ENCODE measurements around the gene CSNK1E. TPM values are rescaled to one million over a fixed set of nuclear protein-coding genes. Genes with fewer than 3 reads are reported as not detected.
"Not testable (repeated sequence)": the region's sequence is repeated elsewhere in the genome, so short reads cannot be mapped to it uniquely, and the experiment has no call there.

The CSNK1E gene
- total and polyA plus RNA-seq, 2 donors: 33.9 to 81.3 TPM

DNA sequence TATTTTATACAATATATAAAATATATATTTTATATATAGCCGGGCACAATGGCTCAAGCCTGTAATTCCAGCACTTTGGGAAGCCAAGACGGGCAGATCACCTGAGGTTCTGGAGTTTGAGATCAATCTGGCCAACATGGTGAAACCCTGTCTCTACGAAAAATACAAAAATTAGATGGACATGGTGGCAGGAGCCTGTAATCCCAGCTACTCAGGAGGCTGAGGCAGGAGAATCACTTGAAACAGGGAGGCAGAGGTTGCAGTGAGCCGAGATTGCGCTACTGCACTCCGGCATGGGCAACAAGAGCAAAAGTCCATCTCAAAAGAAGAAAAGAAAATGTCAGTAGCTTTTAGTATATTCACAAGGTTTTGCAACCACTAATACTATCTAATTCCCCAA is 22.7 kb upstream of the CSNK1E start:
- H3K4me3 ChIP-seq (ENCODE audit: low read length in 2 of 2); DNase-seq (ENCODE audit: low read depth in 6 of 9, low spot score in 9 of 9); H3K27ac ChIP-seq (ENCODE audit: low read depth in 1 of 2, low read length in 1 of 2); H3K9me3 ChIP-seq (ENCODE audit: control insufficient read depth in 2 of 2, insufficient read depth in 1 of 2, low read length in 1 of 2); H3K36me3 ChIP-seq (ENCODE audit: control insufficient read depth in 2 of 2, insufficient read depth in 2 of 2, low read length in 1 of 2): not testable (repeated sequence)
- Histone ChIP-seq H3K27me3 (ENCODE audit: control insufficient read depth in 2 of 2, insufficient read depth in 1 of 2, low read length in 1 of 2) (peaks cover 13 to 22% of the 10 kb centered on the region in 2 donors), H3K4me1 (ENCODE audit: control insufficient read depth in 2 of 2, insufficient read depth in 2 of 2, low read length in 2 of 2) (peaks cover 2 to 13% of the 10 kb centered on the region in 2 donors)
- 96% methylated on average over 6 of the region's 6 CpGs for WGBS

DNA sequence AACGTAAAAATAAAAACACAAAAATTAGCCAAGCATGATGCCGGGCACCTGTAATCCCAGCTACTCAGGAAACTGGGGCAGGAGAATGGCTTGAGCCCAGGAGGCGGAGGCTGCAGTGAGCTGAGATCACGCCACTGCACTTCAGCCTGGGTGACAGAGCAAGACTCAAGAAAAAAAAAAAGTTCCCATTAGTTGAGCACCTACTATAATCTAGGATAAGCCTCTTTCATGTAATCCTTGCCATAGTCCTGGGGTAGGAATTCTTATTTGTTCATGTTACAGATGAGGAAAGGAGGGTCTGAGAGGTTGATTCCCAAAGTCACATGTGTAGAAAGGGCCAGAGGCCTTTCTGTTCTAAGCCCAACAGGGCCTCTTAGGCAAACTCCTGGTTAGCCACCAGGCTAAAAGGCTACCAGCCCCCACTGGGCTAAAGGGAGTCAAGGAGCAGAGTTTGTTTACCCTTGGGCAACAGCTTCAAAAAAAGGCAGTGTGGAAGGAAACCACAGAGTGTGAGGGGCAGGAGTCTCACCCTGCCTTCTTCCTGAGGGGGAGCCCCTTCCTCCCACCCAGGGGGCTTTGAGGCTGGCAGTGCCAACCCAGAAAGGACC is 21.6 kb upstream of the CSNK1E start:
- no peaks in the 10 kb centered on the region for H3K9me3 ChIP-seq (ENCODE audit: control insufficient read depth in 2 of 2, insufficient read depth in 1 of 2, low read length in 1 of 2)
- no peak overlapping the region for H3K27ac ChIP-seq (ENCODE audit: low read depth in 1 of 2, low read length in 1 of 2)
- H3K4me1 ChIP-seq (ENCODE audit: control insufficient read depth in 2 of 2, insufficient read depth in 2 of 2, low read length in 2 of 2): peaks cover 2 to 13% of the 10 kb centered on the region in 2 donors
- 95% methylated on average over 4 of the region's 4 CpGs for WGBS
- H3K27me3 ChIP-seq (ENCODE audit: control insufficient read depth in 2 of 2, insufficient read depth in 1 of 2, low read length in 1 of 2): peaks cover 13 to 22% of the 10 kb centered on the region in 2 donors
- no peaks in the 10 kb centered on the region for H3K36me3 ChIP-seq (ENCODE audit: control insufficient read depth in 2 of 2, insufficient read depth in 2 of 2, low read length in 1 of 2)
- DNase-seq (ENCODE audit: low read depth in 6 of 9, low spot score in 9 of 9): no peak
- no peak overlapping the region for H3K4me3 ChIP-seq (ENCODE audit: low read length in 2 of 2)

DNA sequence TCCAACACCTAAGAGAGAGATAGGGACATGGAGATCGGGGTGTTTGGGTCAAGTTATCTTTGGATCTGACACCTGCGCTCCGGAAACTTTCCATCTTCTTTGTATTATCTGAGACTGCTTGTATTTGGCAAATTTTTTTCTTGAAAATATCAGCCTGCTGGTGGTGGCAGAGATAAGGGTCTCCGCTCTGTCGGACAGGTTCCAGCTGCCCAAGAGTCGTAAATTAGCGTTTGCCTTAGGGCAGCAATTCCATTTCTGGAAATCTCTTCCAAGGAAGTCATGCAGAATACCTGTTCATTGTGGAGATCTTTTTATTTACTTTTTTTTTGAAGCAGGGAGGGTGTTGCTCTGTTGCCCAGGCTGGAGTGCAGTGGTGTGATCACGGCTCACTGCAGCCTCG is 19.5 kb upstream of the CSNK1E start:
- WGBS: 61% methylated on average over 9 of the region's 9 CpGs

DNA sequence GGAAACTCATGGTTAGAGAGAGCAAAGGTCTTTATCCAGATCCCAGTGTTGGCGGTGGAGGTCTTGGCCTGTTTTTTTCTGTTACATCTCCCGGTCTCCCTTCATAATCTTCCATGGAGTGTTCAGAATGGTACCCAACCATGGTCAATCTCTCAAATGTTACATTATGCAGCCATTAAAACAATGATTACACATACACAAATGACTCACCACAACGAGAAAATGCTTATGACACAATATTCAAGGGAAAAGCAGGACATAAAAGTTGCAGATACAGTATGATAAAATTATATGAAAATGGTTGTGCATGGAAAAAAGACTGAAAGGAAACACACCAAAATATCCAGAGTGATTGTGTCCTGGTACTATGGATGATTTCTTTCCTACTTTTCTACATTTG is 17.8 kb upstream of the CSNK1E start:
- H3K27me3 ChIP-seq (ENCODE audit: control insufficient read depth in 2 of 2, insufficient read depth in 1 of 2, low read length in 1 of 2): peaks cover 13 to 22% of the 10 kb centered on the region in 2 donors
- H3K27ac ChIP-seq (ENCODE audit: low read depth in 1 of 2, low read length in 1 of 2): no peak overlapping the region
- peaks cover 2 to 13% of the 10 kb centered on the region in 2 donors for H3K4me1 ChIP-seq (ENCODE audit: control insufficient read depth in 2 of 2, insufficient read depth in 2 of 2, low read length in 2 of 2)
- 78% methylated on average over 3 of the region's 3 CpGs for WGBS
- H3K4me3 ChIP-seq (ENCODE audit: low read length in 2 of 2): no peak overlapping the region
- no peaks in the 10 kb centered on the region for H3K36me3 ChIP-seq (ENCODE audit: control insufficient read depth in 2 of 2, insufficient read depth in 2 of 2, low read length in 1 of 2)
- no peak for DNase-seq (ENCODE audit: low read depth in 6 of 9, low spot score in 9 of 9)
- no peaks in the 10 kb centered on the region for H3K9me3 ChIP-seq (ENCODE audit: control insufficient read depth in 2 of 2, insufficient read depth in 1 of 2, low read length in 1 of 2)

More for the DNA sequence above, 19.5 kb upstream of the CSNK1E start:
- Histone ChIP-seq H3K9me3 (ENCODE audit: control insufficient read depth in 2 of 2, insufficient read depth in 1 of 2, low read length in 1 of 2) (no peaks in the 10 kb centered on the region), H3K36me3 (ENCODE audit: control insufficient read depth in 2 of 2, insufficient read depth in 2 of 2, low read length in 1 of 2) (no peaks in the 10 kb centered on the region), H3K27ac (ENCODE audit: low read depth in 1 of 2, low read length in 1 of 2) (no peak overlapping the region), H3K4me3 (ENCODE audit: low read length in 2 of 2) (no peak overlapping the region), H3K27me3 (ENCODE audit: control insufficient read depth in 2 of 2, insufficient read depth in 1 of 2, low read length in 1 of 2) (peaks cover 13 to 22% of the 10 kb centered on the region in 2 donors), H3K4me1 (ENCODE audit: control insufficient read depth in 2 of 2, insufficient read depth in 2 of 2, low read length in 2 of 2) (peaks cover 2 to 13% of the 10 kb centered on the region in 2 donors)
- no peak for DNase-seq (ENCODE audit: low read depth in 6 of 9, low spot score in 9 of 9)

DNA sequence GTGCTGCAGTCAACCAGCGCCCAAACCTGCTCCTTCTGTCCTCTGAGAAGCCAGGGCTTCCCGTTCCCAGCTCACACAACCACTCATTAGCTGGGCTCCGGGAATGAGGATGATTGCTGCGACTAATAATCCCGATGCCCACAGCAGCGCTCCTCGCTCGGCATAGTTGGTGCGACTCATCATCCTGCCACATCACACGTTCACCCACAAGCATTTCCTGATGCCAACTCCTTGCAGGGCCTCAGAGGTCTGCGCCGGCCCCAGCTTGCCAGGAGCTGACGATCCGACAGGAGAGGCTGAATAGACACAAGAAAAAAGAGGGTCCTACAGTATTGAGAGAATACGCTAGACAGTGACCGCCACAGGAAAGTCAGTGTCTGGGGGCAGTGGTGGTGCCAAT is 10.6 kb upstream of the CSNK1E start:
- H3K27ac ChIP-seq (ENCODE audit: low read depth in 1 of 2, low read length in 1 of 2): no peak overlapping the region
- H3K27me3 ChIP-seq (ENCODE audit: control insufficient read depth in 2 of 2, insufficient read depth in 1 of 2, low read length in 1 of 2): peaks cover 0 to 2% of the 10 kb centered on the region in 2 donors
- H3K9me3 ChIP-seq (ENCODE audit: control insufficient read depth in 2 of 2, insufficient read depth in 1 of 2, low read length in 1 of 2): no peaks in the 10 kb centered on the region
- no peaks in the 10 kb centered on the region for H3K36me3 ChIP-seq (ENCODE audit: control insufficient read depth in 2 of 2, insufficient read depth in 2 of 2, low read length in 1 of 2)
- no peaks in the 10 kb centered on the region for H3K4me1 ChIP-seq (ENCODE audit: control insufficient read depth in 2 of 2, insufficient read depth in 2 of 2, low read length in 2 of 2)
- H3K4me3 ChIP-seq (ENCODE audit: low read length in 2 of 2): no peak overlapping the region
- no peak for DNase-seq (ENCODE audit: low read depth in 6 of 9, low spot score in 9 of 9)
- 78% methylated on average over 16 of the region's 16 CpGs for WGBS

DNA sequence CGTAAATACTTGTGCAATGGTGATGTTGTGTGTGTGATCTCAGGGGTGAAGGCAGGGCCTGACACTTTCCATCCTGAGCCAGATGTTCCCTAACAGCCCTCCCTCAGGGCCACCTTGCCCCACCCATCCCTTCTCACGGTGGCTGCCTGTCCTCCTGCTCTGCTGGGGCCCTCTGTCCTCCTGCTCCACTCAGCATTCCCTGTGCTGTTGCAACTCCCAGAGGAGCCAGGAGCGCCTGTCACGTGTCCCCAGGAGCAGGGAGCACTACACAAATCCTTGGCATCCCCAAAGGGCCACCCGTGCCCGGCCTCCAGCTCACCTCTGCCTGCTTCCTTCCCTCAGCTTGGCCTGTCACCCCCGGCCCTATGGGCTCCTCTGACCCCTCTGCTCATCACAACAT is 10.2 kb upstream of the CSNK1E start:
- DNase-seq (ENCODE audit: low read depth in 6 of 9, low spot score in 9 of 9): no peak
- Histone ChIP-seq H3K4me3 (ENCODE audit: low read length in 2 of 2) (no peak overlapping the region), H3K4me1 (ENCODE audit: control insufficient read depth in 2 of 2, insufficient read depth in 2 of 2, low read length in 2 of 2) (no peaks in the 10 kb centered on the region), H3K27me3 (ENCODE audit: control insufficient read depth in 2 of 2, insufficient read depth in 1 of 2, low read length in 1 of 2) (peaks cover 0 to 2% of the 10 kb centered on the region in 2 donors), H3K36me3 (ENCODE audit: control insufficient read depth in 2 of 2, insufficient read depth in 2 of 2, low read length in 1 of 2) (no peaks in the 10 kb centered on the region), H3K9me3 (ENCODE audit: control insufficient read depth in 2 of 2, insufficient read depth in 1 of 2, low read length in 1 of 2) (no peaks in the 10 kb centered on the region), H3K27ac (ENCODE audit: low read depth in 1 of 2, low read length in 1 of 2) (no peak overlapping the region)
- WGBS: 94% methylated on average over 7 of the region's 7 CpGs

DNA sequence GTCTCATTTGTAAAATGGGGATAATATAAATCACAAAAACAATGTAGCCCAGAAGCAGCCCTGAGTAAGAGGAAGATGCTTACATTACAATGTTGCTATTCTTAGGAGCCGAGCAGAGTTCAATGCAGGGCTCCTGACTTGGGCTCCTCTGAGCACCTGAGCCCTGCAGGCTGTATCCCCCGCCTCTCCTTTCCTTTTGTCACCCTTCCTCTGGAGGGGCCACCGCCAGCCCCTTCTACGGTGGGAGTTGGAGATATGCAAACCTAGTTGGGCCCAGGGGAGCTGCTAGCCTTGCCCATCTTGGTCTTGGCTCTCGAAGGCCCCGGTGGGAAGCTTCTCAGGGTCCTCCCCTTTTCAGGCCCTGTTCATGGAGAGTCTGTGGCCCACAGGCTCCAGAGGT is 8.4 kb upstream of the CSNK1E start:
- Histone ChIP-seq H3K4me3 (ENCODE audit: low read length in 2 of 2) (no peak overlapping the region), H3K4me1 (ENCODE audit: control insufficient read depth in 2 of 2, insufficient read depth in 2 of 2, low read length in 2 of 2) (no peaks in the 10 kb centered on the region), H3K27me3 (ENCODE audit: control insufficient read depth in 2 of 2, insufficient read depth in 1 of 2, low read length in 1 of 2) (peaks cover 0 to 2% of the 10 kb centered on the region in 2 donors), H3K9me3 (ENCODE audit: control insufficient read depth in 2 of 2, insufficient read depth in 1 of 2, low read length in 1 of 2) (no peaks in the 10 kb centered on the region), H3K27ac (ENCODE audit: low read depth in 1 of 2, low read length in 1 of 2) (no peak overlapping the region), H3K36me3 (ENCODE audit: control insufficient read depth in 2 of 2, insufficient read depth in 2 of 2, low read length in 1 of 2) (no peaks in the 10 kb centered on the region)
- no peak for DNase-seq (ENCODE audit: low read depth in 6 of 9, low spot score in 9 of 9)
- 97% methylated on average over 6 of the region's 6 CpGs for WGBS

DNA sequence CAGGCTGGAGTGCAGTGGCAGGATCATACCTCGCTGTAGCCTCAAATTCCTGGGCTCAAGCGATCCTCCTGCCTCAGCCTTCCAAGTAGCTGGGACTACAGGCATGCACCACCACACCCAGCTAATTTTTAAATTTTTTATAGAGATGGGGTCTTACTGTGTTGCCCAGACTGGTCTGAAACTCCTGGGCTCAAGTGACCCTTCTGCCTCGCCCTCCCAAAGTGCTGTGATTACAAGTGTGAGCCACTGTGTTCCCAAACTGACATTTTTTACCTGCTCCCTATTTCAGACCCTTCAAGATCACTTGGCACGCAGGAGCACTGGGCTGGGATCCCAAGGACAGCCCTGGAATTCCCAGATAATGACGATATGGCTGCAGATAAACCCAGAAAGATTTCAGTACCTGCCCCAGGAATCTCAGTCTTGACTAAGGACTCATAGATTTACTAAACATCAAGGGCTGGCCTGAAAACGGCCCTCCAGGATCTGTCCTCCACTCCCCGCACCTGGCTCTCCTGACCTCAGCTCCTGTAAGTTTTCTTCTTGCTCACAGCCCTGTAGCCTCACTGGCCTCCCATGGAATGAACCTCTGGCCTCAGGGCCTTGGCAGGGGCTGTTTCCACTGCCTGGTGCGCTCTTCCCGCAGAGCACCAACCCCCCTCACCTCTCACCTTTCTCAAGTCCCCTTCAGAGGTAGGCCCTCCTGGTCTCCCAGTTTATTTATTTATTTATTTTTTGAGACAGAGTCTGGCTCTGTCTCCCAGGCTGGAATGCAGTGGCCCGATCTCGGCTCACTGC is 3.6 kb upstream of the CSNK1E start:
- Histone ChIP-seq H3K27ac (ENCODE audit: low read depth in 1 of 2, low read length in 1 of 2) (no peak overlapping the region), H3K36me3 (ENCODE audit: control insufficient read depth in 2 of 2, insufficient read depth in 2 of 2, low read length in 1 of 2) (no peaks in the 10 kb centered on the region), H3K27me3 (ENCODE audit: control insufficient read depth in 2 of 2, insufficient read depth in 1 of 2, low read length in 1 of 2) (peaks cover 0 to 5% of the 10 kb centered on the region in 2 donors), H3K9me3 (ENCODE audit: control insufficient read depth in 2 of 2, insufficient read depth in 1 of 2, low read length in 1 of 2) (peaks cover 0 to 7% of the 10 kb centered on the region in 2 donors), H3K4me1 (ENCODE audit: control insufficient read depth in 2 of 2, insufficient read depth in 2 of 2, low read length in 2 of 2) (peaks cover 2 to 23% of the 10 kb centered on the region in 2 donors), H3K4me3 (ENCODE audit: low read length in 2 of 2) (no peak overlapping the region)
- WGBS: 97% methylated on average over 11 of the region's 11 CpGs
- DNase-seq (ENCODE audit: low read depth in 6 of 9, low spot score in 9 of 9): no peak
